Measurements from ENCODE around the gene B3GAT3.

DNA sequence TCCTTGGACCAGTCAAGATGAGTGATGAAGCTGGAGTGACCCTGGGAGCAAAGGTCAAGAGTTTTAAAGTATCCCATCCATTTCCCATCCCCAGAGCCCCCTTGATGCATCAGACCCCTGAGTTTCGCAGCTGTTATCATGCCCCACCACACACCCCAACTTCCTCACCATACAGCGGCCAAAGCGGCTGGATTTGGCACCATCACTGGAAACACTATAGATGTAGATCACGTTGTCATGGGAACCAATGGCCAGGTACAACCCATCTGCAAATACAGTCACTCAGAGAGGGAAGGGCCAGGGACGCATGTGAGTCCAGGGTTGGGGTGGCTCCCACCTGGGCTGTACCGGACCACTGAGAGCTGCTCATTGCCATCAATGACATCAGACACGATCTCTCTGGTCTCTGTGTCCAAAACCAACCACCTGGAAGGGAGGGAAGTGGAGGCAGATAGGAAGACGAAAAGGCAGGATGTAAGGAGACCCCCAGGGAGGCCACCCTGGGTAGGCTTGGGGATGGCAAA is 17.9 kb downstream of the B3GAT3 start:
- TF ChIP-seq, protein P1, sequence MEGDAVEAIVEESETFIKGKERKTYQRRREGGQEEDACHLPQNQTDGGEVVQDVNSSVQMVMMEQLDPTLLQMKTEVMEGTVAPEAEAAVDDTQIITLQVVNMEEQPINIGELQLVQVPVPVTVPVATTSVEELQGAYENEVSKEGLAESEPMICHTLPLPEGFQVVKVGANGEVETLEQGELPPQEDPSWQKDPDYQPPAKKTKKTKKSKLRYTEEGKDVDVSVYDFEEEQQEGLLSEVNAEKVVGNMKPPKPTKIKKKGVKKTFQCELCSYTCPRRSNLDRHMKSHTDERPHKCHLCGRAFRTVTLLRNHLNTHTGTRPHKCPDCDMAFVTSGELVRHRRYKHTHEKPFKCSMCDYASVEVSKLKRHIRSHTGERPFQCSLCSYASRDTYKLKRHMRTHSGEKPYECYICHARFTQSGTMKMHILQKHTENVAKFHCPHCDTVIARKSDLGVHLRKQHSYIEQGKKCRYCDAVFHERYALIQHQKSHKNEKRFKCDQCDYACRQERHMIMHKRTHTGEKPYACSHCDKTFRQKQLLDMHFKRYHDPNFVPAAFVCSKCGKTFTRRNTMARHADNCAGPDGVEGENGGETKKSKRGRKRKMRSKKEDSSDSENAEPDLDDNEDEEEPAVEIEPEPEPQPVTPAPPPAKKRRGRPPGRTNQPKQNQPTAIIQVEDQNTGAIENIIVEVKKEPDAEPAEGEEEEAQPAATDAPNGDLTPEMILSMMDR (IDR thresholded peaks at IDR 0.05) = no peak
- no peak for TF ChIP-seq EP300 (IDR thresholded peaks at IDR 0.05)
